ENCODE data around the gene GLI1. TPM values are rescaled to one million over a fixed set of nuclear protein-coding genes. Genes with fewer than 3 reads are reported as not detected.

The GLI1 gene
- total RNA-seq, 1 experiment from 2014 or later = 6.4 TPM

DNA sequence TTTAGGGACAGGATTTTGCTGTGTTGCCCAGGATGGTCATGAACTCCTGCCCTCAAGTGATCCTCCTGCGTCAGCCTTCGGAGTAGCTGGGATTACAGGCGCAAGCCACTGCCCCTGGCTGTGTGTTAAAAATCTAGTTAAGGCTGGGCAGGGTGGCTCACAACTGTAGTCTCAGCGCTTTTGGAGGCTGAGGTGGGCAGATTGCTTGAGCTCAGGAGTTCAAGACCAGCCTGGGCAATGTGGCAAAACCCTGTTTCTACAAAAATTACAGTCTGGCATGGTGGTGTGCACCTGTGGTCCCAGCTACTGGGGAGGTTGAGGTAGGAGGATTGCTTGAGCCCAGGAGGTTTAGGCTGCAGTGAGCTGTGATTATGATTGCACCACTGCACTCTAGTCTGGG is 51.6 kb downstream of the GLI1 start (continued):
- no peak for TF ChIP-seq ZFX (IDR thresholded peaks at IDR 0.05)
- no peak for TF ChIP-seq EZH2 (IDR thresholded peaks at IDR 0.05)
- TF ChIP-seq SP1 (IDR thresholded peaks at IDR 0.05; ENCODE audit: low read depth) = no peak
- TF ChIP-seq ZNF274 (IDR thresholded peaks at IDR 0.05; ENCODE audit: low read depth, low read length) = no peak

DNA sequence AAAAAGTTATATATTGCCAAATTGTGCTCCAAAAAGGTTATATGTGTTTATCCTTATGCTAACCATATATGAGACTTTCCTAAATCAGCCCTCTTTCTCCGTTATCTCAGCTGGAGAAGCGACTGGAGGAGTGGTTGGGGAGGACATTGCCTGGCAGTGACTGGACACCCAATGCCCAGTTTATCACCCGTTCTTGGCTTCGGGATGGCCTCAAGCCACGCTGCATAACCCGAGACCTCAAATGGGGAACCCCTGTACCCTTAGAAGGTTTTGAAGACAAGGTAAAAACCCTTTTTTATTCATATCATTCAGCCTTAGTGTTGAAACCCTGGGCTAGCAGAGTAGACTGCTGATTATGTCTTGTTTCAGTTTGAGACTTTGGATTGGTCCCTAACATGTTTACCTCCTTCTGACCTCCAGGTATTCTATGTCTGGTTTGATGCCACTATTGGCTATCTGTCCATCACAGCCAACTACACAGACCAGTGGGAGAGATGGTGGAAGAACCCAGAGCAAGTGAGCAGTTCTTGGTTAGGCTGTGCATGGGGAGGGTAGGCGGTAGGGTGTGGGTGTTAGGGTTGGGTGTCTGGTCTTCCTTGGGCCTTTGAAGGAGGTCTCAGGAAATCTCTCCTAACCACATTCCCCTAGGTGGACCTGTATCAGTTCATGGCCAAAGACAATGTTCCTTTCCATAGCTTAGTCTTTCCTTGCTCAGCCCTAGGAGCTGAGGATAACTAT is 52.2 kb downstream of the GLI1 start:
- no peak overlapping the region for H3K9ac ChIP-seq (ENCODE audit: low read length)
- no peak for DNase-seq (ENCODE audit: low read depth, low spot score)
- no peaks in the 10 kb centered on the region for H4K20me1 ChIP-seq (ENCODE audit: insufficient read depth)
- H3K27ac ChIP-seq (ENCODE audit: low read depth, low read length) = no peak overlapping the region
- TF ChIP-seq YY1 (IDR thresholded peaks at IDR 0.05; ENCODE audit: extremely low read depth, insufficient replicate concordance, low read depth, low read length) (no peak), ZNF274 (IDR thresholded peaks at IDR 0.05; ENCODE audit: low read depth, low read length) (no peak), ZFX (IDR thresholded peaks at IDR 0.05) (no peak), CEBPB (IDR thresholded peaks at IDR 0.05; ENCODE audit: low read depth) (no peak)
- CTCF ChIA-PET = no interaction called here
- no peak overlapping the region for H2AFZ ChIP-seq (ENCODE audit: low read depth, low read length, poor library complexity, severe bottlenecking)
- H3K36me3 ChIP-seq (ENCODE audit: control insufficient read depth in 1 of 2, insufficient read depth in 2 of 2, low read length in 2 of 2) = peaks cover 41 to 47% of the 10 kb centered on the region in 2 experiments; a peak in 3 of 4 replicates
- no peak for ATAC-seq
- intact Hi-C loops (cut with micrococcal nuclease) = no loop called here
- H3K27me3 ChIP-seq (ENCODE audit: insufficient read depth, low read length) = no peaks in the 10 kb centered on the region
- H3K4me3 ChIP-seq (replicated peaks in 1 of 2; ENCODE audit: low read depth in 1 of 2, low read length in 2 of 2) = no peak overlapping the region
- RAD21 ChIA-PET (ENCODE audit: low non-redundant PET in 1 of 2, low total read pairs in 2 of 2, uncharacterized antibody in 2 of 2, unreplicated experiment in 2 of 2) = no interaction called here
- BruUV-seq (replicated peaks) = no TSS peak
- POLR2A ChIA-PET = interaction anchor here (2.1 kb wide), 1 partner anchor 8 kb away, joined by 7 read pairs; the partner anchor contains the start of gene DDIT3
- H3K9me3 ChIP-seq (ENCODE audit: control insufficient read depth in 1 of 2, insufficient read depth in 1 of 2, low read depth in 1 of 2, low read length in 2 of 2) = no peaks in the 10 kb centered on the region
- H3K9me2 ChIP-seq (ENCODE audit: insufficient read depth) = no peaks in the 10 kb centered on the region
- H3K4me1 ChIP-seq (ENCODE audit: control insufficient read depth in 1 of 2, insufficient read depth in 2 of 2, low read length in 2 of 2) = no peaks in the 10 kb centered on the region
- H3K4me2 ChIP-seq (ENCODE audit: low read length) = no peak overlapping the region
- peaks cover 10% of the 10 kb centered on the region; the same call in 1 of the 2 replicates for H3K79me2 ChIP-seq (ENCODE audit: insufficient read depth, low read length)

DNA sequence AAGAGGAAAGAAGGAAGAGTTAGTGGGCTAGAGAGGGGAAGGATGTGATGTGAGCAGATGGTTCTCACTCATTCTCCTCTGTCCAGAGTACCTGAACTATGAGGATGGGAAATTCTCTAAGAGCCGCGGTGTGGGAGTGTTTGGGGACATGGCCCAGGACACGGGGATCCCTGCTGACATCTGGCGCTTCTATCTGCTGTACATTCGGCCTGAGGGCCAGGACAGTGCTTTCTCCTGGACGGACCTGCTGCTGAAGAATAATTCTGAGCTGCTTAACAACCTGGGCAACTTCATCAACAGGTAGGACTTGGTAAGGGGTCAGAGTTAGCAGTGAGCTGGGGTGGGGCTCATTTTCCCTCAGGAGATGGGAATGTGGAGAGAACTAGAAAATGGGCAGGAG is 53.1 kb downstream of the GLI1 start:
- H3K4me2 ChIP-seq (ENCODE audit: low read length) = no peak overlapping the region
- RAD21 ChIA-PET (ENCODE audit: low non-redundant PET in 1 of 2, low total read pairs in 2 of 2, uncharacterized antibody in 2 of 2, unreplicated experiment in 2 of 2) = no interaction called here
- POLR2A ChIA-PET = interaction anchor here (0.6 to 2.1 kb wide), 2 partner anchors 8 to 1128 kb away, joined by 3 to 7 read pairs; partner anchors contain the start of gene DDIT3
- no peaks in the 10 kb centered on the region for H3K9me2 ChIP-seq (ENCODE audit: insufficient read depth)
- H4K20me1 ChIP-seq (ENCODE audit: insufficient read depth) = no peaks in the 10 kb centered on the region
- TF ChIP-seq SIN3A (IDR thresholded peaks at IDR 0.05; ENCODE audit: low read depth) (no peak), JUND (IDR thresholded peaks at IDR 0.05) (no peak), ELF1 (IDR thresholded peaks at IDR 0.05; ENCODE audit: borderline replicate concordance, low read depth) (no peak), RAD21 (IDR thresholded peaks at IDR 0.05; ENCODE audit: low read depth) (no peak), EGR1 (IDR thresholded peaks at IDR 0.05; ENCODE audit: low read depth) (no peak), CBX3 (IDR thresholded peaks at IDR 0.05; ENCODE audit: low read depth) (no peak), SP1 (IDR thresholded peaks at IDR 0.05; ENCODE audit: low read depth) (no peak), ZNF274 (IDR thresholded peaks at IDR 0.05; ENCODE audit: low read depth, low read length) (no peak), ZFX (IDR thresholded peaks at IDR 0.05) (no peak), FOSL1 (IDR thresholded peaks at IDR 0.05; ENCODE audit: low read depth) (no peak)
- TF ChIP-seq, protein P1, sequence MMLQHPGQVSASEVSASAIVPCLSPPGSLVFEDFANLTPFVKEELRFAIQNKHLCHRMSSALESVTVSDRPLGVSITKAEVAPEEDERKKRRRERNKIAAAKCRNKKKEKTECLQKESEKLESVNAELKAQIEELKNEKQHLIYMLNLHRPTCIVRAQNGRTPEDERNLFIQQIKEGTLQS (IDR thresholded peaks at IDR 0.05) = no peak
- TF ChIP-seq, protein P2, sequence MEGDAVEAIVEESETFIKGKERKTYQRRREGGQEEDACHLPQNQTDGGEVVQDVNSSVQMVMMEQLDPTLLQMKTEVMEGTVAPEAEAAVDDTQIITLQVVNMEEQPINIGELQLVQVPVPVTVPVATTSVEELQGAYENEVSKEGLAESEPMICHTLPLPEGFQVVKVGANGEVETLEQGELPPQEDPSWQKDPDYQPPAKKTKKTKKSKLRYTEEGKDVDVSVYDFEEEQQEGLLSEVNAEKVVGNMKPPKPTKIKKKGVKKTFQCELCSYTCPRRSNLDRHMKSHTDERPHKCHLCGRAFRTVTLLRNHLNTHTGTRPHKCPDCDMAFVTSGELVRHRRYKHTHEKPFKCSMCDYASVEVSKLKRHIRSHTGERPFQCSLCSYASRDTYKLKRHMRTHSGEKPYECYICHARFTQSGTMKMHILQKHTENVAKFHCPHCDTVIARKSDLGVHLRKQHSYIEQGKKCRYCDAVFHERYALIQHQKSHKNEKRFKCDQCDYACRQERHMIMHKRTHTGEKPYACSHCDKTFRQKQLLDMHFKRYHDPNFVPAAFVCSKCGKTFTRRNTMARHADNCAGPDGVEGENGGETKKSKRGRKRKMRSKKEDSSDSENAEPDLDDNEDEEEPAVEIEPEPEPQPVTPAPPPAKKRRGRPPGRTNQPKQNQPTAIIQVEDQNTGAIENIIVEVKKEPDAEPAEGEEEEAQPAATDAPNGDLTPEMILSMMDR (IDR thresholded peaks at IDR 0.05 in 2 of 3, conservative IDR thresholded peaks at IDR 0.05 in 1 of 3; ENCODE audit: borderline replicate concordance in 1 of 3, insufficient read depth in 1 of 3, low read depth in 2 of 3, low read length in 2 of 3) = no peak
- H3K9me3 ChIP-seq (ENCODE audit: control insufficient read depth in 1 of 2, insufficient read depth in 1 of 2, low read depth in 1 of 2, low read length in 2 of 2) = no peaks in the 10 kb centered on the region
- CTCF ChIA-PET = no interaction called here
- H3K4me1 ChIP-seq (ENCODE audit: control insufficient read depth in 1 of 2, insufficient read depth in 2 of 2, low read length in 2 of 2) = peaks cover 0 to 3% of the 10 kb centered on the region in 2 experiments; a peak in 1 of 4 replicates
- peaks cover 49 to 53% of the 10 kb centered on the region in 2 experiments; a peak in 3 of 4 replicates for H3K36me3 ChIP-seq (ENCODE audit: control insufficient read depth in 1 of 2, insufficient read depth in 2 of 2, low read length in 2 of 2)
- H3K27me3 ChIP-seq (ENCODE audit: insufficient read depth, low read length) = no peaks in the 10 kb centered on the region
- no peak overlapping the region for H2AFZ ChIP-seq (ENCODE audit: low read depth, low read length, poor library complexity, severe bottlenecking)
- peaks cover 19% of the 10 kb centered on the region for H3K79me2 ChIP-seq (ENCODE audit: insufficient read depth, low read length)
- no TSS peak for BruUV-seq (replicated peaks)
- H3K9ac ChIP-seq (ENCODE audit: low read length) = no peak overlapping the region
- H3K4me3 ChIP-seq (replicated peaks in 1 of 2; ENCODE audit: low read depth in 1 of 2, low read length in 2 of 2) = no peak overlapping the region
- no peak overlapping the region for H3K27ac ChIP-seq (ENCODE audit: low read depth, low read length)
- intact Hi-C loops (cut with micrococcal nuclease) = no loop called here
- ATAC-seq (no peak), DNase-seq (ENCODE audit: low read depth, low spot score) (no peak)

All from HCT116 (cell line).